ENCODE data around the gene TCF19.

TCF19 gene, protein sequence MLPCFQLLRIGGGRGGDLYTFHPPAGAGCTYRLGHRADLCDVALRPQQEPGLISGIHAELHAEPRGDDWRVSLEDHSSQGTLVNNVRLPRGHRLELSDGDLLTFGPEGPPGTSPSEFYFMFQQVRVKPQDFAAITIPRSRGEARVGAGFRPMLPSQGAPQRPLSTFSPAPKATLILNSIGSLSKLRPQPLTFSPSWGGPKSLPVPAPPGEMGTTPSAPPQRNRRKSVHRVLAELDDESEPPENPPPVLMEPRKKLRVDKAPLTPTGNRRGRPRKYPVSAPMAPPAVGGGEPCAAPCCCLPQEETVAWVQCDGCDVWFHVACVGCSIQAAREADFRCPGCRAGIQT

GRCh38 chr6:31158140-31158862 lies at the start of gene TCF19:
TCF19 (plus strand) TSS chr6:31158589; CDS start chr6:31159470, 881 bp downstream.
- Histone ChIP-seq H3K4me1 (ENCODE audit: control insufficient read depth, insufficient read depth, low read length) (peaks cover 9% of the 10 kb centered on the region), H3K9me3 (ENCODE audit: control insufficient read depth, insufficient read depth, low read depth, low read length) (no peaks in the 10 kb centered on the region), H3K36me3 (ENCODE audit: control insufficient read depth in 2 of 2, insufficient read depth in 1 of 2, low read length in 2 of 2) (peaks cover 23 to 68% of the 10 kb centered on the region in 2 experiments), H3K27ac (ENCODE audit: extremely low read depth, low read depth, low read length) (peak within 1 kb of the TSS; percentile 70), H3K4me3 (ENCODE audit: low read depth, low read length) (peak within 1 kb of the TSS; percentile 68)
- ChIA-PET CTCF (interaction anchor here (0.7 to 2.0 kb wide), 15 partner anchors 13 to 440 kb away, joined by 3 to 7 read pairs (median 4); partner anchors contain the start of gene PSORS1C2), POLR2A (interaction anchor here (0.6 to 1.6 kb wide), 13 partner anchors 13 to 541 kb away, joined by 3 to 7 read pairs (median 3); partner anchors contain the start of genes HLA-B, MRPS18B and PPP1R10)
- TF ChIP-seq ZNF544 (tag by site-specific recombination; IDR thresholded peaks at IDR 0.05) (no peak), ZNF596 (tag by site-specific recombination; IDR thresholded peaks at IDR 0.05) (no peak), ZNF121 (tag by site-specific recombination; IDR thresholded peaks at IDR 0.05) (no peak), ZNF391 (tag by site-specific recombination; IDR thresholded peaks at IDR 0.05; ENCODE audit: borderline replicate concordance, low read depth) (0 out of 2 replicates have a peak, but pooled peaks have one; percentile 15), KLF9 (tag by site-specific recombination; IDR thresholded peaks at IDR 0.05; ENCODE audit: low read depth) (peak; percentile 95), HOXC10 (CRISPR knock-in tag; IDR thresholded peaks at IDR 0.05) (peak; percentile 88; the same call in 1 of the 2 replicates), ZNF704 (tag by site-specific recombination; IDR thresholded peaks at IDR 0.05) (no peak), ZSCAN4 (tag by site-specific recombination; IDR thresholded peaks at IDR 0.05) (no peak), ZNF341 (tag by site-specific recombination; IDR thresholded peaks at IDR 0.05; ENCODE audit: low read depth) (peak; percentile 30; the same call in 1 of the 2 replicates), ZNF248 (tag by site-specific recombination; IDR thresholded peaks at IDR 0.05) (no peak), PBX3 (CRISPR knock-in tag; IDR thresholded peaks at IDR 0.05) (peak; percentile 91), YY1 (tag by site-specific recombination; IDR thresholded peaks at IDR 0.05) (no peak), ZNF335 (tag by site-specific recombination; conservative IDR thresholded peaks at IDR 0.05) (no peak), ZFP3 (tag by site-specific recombination; IDR thresholded peaks at IDR 0.05; ENCODE audit: low read depth) (no peak), ZNF670 (tag by site-specific recombination; IDR thresholded peaks at IDR 0.05; ENCODE audit: low read depth) (no peak), ZNF404 (tag by site-specific recombination; IDR thresholded peaks at IDR 0.05) (no peak), SP2 (tag by site-specific recombination; IDR thresholded peaks at IDR 0.05) (peak; percentile 98), ZBTB6 (tag by site-specific recombination; IDR thresholded peaks at IDR 0.05) (no peak), BCL11B (tag by site-specific recombination; IDR thresholded peaks at IDR 0.05; ENCODE audit: low read depth) (no peak), ZNF600 (tag by site-specific recombination; IDR thresholded peaks at IDR 0.05) (peak; percentile 72), ZNF175 (tag by site-specific recombination; IDR thresholded peaks at IDR 0.05) (no peak), SP3 (tag by site-specific recombination; IDR thresholded peaks at IDR 0.05) (peak; percentile 92), KLF1 (tag by site-specific recombination; IDR thresholded peaks at IDR 0.05) (peak; percentile 25; the same call in 1 of the 2 replicates), ZNF692 (tag by site-specific recombination; IDR thresholded peaks at IDR 0.05) (peak; percentile 92), HOXA7 (CRISPR knock-in tag; IDR thresholded peaks at IDR 0.05; ENCODE audit: borderline replicate concordance) (no peak), SCRT2 (tag by site-specific recombination; IDR thresholded peaks at IDR 0.05) (no peak), REPIN1 (tag by site-specific recombination; IDR thresholded peaks at IDR 0.05; ENCODE audit: low read depth) (no peak), ZBTB7A (tag by site-specific recombination; IDR thresholded peaks at IDR 0.05; ENCODE audit: low read depth) (peak; percentile 74; the same call in 1 of the 2 replicates), ZNF239 (tag by site-specific recombination; IDR thresholded peaks at IDR 0.05) (no peak)
- TF ChIP-seq, protein P1, sequence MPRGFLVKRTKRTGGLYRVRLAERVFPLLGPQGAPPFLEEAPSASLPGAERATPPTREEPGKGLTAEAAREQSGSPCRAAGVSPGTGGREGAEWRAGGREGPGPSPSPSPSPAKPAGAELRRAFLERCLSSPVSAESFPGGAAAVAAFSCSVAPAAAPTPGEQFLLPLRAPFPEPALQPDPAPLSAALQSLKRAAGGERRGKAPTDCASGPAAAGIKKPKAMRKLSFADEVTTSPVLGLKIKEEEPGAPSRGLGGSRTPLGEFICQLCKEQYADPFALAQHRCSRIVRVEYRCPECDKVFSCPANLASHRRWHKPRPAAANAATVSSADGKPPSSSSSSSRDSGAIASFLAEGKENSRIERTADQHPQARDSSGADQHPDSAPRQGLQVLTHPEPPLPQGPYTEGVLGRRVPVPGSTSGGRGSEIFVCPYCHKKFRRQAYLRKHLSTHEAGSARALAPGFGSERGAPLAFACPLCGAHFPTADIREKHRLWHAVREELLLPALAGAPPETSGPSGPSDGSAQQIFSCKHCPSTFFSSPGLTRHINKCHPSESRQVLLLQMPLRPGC (tag by site-specific recombination; IDR thresholded peaks at IDR 0.05), result peak; percentile 97
